Measurements from ENCODE around the gene PLD1.
A peak's percentile ranks its signal among the peaks of the same experiment; 100 is the strongest.

Gene PLD1

DNA sequence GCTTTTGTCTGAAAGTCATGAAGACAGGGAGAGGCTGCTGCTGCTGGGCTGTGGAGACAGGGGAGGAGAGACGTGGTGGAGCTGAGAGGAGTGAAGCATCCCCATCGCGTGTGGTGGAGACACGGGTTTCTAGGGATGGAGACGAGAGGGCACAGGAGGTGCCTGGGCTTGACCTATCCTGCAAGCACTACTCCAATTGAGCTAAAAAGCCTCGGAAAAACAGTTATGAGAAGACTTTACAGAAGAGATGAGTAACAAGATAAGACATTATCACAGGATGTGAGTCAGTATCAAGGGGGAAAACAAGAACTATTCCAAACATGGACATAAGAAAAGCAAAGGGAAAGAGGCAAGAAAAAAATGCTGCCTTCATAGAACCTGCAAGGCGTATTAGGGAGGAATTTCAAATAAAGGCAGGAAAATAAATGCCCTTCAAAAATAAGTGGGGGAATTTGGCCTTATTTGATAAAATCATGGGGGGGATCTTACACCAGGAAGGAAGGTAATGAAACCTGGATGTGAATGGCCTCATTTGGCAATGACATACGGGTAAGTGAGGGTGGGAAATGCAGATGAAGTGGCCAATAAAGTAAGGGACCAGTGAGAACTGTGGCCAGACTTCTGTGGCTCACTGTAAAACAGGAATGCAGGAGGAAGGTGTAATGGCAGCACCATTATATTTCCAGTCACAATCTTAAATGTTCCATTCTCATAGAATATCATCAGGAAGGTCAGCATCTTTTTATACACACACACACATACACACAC lies 97.9 kb downstream of the PLD1 start:
- TF ChIP-seq, protein P1, sequence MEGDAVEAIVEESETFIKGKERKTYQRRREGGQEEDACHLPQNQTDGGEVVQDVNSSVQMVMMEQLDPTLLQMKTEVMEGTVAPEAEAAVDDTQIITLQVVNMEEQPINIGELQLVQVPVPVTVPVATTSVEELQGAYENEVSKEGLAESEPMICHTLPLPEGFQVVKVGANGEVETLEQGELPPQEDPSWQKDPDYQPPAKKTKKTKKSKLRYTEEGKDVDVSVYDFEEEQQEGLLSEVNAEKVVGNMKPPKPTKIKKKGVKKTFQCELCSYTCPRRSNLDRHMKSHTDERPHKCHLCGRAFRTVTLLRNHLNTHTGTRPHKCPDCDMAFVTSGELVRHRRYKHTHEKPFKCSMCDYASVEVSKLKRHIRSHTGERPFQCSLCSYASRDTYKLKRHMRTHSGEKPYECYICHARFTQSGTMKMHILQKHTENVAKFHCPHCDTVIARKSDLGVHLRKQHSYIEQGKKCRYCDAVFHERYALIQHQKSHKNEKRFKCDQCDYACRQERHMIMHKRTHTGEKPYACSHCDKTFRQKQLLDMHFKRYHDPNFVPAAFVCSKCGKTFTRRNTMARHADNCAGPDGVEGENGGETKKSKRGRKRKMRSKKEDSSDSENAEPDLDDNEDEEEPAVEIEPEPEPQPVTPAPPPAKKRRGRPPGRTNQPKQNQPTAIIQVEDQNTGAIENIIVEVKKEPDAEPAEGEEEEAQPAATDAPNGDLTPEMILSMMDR (IDR thresholded peaks at IDR 0.05; ENCODE audit: borderline replicate concordance, insufficient read depth, low read depth, low read length) = no peak
- H3K4me3 ChIP-seq (ENCODE audit: low read depth, low read length) = no peak overlapping the region

GRCh38 chr3:171711461-171712170 lies 98.7 kb downstream of the PLD1 start:
- no peak overlapping the region for H3K4me3 ChIP-seq (ENCODE audit: low read depth, low read length)
- TF ChIP-seq, protein P1 (IDR thresholded peaks at IDR 0.05; ENCODE audit: borderline replicate concordance, insufficient read depth, low read depth, low read length) = no peak

DNA sequence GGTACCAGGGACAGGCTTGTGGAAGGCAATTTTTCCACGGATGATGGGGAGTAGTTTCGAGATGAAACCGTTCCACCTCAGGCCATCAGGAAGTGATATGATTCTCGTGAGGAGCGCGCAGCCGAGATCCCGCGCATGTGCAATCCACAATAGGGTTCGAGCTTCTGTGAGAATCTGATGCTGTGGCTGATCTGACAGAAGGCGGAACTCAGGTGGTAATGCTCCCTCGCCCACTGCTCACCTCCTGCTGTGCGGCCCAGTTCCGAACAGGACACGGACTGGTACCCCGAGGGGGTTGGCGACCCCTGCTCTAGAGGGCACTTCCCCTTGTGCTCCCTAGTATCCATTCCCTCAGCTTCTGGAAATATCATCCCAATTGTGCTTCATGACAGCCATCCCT lies 99.9 kb downstream of the PLD1 start:
- TF ChIP-seq, protein P1 (IDR thresholded peaks at IDR 0.05; ENCODE audit: borderline replicate concordance, insufficient read depth, low read depth, low read length) = no peak
- no peak overlapping the region for H3K4me3 ChIP-seq (ENCODE audit: low read depth, low read length)

- H3K4me3 ChIP-seq (ENCODE audit: low read depth, low read length) = no peak overlapping the region
- TF ChIP-seq, protein P1 (IDR thresholded peaks at IDR 0.05; ENCODE audit: borderline replicate concordance, insufficient read depth, low read depth, low read length) = no peak
Measured at GRCh38 chr3:171704814-171705213, 105.5 kb downstream of the PLD1 start.

GRCh38 chr3:171704002-171704401 lies 106.3 kb downstream of the PLD1 start:
- TF ChIP-seq, protein P1 (IDR thresholded peaks at IDR 0.05; ENCODE audit: borderline replicate concordance, insufficient read depth, low read depth, low read length) = peak; percentile 61; the same call in 1 of the 2 replicates
- H3K4me3 ChIP-seq (ENCODE audit: low read depth, low read length) = no peak overlapping the region

DNA sequence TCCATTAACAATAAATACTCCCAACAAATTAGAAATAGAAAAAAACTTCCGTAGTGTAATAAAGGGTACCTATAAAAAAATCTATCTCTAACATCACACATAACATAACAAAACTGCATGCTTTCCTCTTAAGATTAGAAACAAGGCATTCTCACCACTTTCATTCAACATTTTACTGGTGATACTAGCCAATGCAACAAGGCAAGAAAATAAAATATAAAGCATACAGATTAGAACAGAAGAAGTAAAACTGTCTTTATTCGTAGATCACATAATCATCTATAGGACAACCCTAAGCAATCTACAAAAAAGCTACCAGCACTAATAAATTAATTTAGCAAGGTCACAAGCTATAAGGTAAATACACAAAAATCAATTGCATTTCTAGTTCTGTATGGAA lies 107.1 kb downstream of the PLD1 start:
- TF ChIP-seq, protein P1 (IDR thresholded peaks at IDR 0.05; ENCODE audit: borderline replicate concordance, insufficient read depth, low read depth, low read length) = no peak
- H3K4me3 ChIP-seq (ENCODE audit: low read depth, low read length) = no peak overlapping the region

GRCh38 chr3:171700653-171701052 lies 109.6 kb downstream of the PLD1 start:
- no peak overlapping the region for H3K4me3 ChIP-seq (ENCODE audit: low read depth, low read length)
- TF ChIP-seq, protein P1 (IDR thresholded peaks at IDR 0.05; ENCODE audit: borderline replicate concordance, insufficient read depth, low read depth, low read length) = no peak

Data from GM12875 (cell line).